Endometrium (tissue), 2 donors: Measurements from ENCODE around the gene SLC6A1.
"Not testable (repeated sequence)": the region's sequence is repeated elsewhere in the genome, so short reads cannot be mapped to it uniquely, and the experiment has no call there.

Experiments
- FAIRE-seq: peaks from 2 replicates; lab custom pipeline; 2012; peaks lifted over from hg19 to GRCh38; lab: Jason Lieb, UNC
- donor health status: control.
- donor health status: control.

The SLC6A1 gene

DNA sequence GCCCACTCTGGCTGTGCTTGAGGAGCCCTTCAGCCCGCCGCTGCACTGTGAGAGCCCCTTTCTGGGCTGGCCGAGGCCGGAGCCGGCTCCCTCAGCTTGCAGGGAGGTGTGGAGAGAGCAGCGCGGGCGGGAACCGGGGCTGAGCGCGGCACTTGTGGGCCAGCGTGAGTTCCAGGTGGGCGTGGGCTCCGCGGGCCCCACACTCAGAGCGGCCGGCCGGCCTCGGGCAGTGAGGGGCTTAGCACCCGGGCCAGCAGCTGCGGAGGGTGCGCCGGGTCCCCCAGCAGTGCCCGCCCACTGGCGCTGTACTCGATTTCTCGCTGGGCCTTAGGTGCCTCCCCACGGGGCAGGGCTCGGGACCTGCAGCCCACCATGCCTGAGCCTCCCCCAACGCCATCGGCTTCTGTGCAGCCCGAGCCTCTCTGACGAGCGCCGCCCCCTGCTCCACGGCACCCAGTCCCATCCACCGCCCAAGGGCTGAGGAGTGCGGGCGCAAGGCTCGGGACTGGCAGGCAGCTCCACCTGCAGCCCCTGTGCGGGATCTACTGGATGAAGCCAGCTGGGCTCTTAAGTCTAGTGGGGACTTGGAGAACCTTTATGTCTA lies 68.8 kb downstream of the SLC6A1 start:
- FAIRE-seq, result not testable (repeated sequence)

DNA sequence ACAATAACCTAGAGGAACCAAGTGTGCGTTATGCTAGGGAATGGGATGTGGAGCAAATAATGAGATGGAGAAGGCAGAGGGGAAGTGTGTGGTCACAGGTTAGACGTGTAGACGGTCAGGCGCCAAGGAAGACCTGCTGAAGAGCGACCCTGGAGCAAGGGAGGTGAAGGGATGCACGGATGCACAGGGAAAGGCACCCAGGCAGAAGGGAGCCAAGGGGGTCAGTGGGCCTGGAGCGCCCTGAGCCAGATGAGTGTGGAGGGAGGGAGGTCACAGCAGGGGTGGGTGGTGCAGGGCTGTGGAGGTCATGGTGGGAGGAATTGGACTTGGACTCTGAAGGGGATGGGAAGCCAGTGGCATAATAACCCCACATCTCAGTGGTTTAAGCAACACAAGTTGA lies 70.2 kb downstream of the SLC6A1 start:
- no peak for FAIRE-seq

DNA sequence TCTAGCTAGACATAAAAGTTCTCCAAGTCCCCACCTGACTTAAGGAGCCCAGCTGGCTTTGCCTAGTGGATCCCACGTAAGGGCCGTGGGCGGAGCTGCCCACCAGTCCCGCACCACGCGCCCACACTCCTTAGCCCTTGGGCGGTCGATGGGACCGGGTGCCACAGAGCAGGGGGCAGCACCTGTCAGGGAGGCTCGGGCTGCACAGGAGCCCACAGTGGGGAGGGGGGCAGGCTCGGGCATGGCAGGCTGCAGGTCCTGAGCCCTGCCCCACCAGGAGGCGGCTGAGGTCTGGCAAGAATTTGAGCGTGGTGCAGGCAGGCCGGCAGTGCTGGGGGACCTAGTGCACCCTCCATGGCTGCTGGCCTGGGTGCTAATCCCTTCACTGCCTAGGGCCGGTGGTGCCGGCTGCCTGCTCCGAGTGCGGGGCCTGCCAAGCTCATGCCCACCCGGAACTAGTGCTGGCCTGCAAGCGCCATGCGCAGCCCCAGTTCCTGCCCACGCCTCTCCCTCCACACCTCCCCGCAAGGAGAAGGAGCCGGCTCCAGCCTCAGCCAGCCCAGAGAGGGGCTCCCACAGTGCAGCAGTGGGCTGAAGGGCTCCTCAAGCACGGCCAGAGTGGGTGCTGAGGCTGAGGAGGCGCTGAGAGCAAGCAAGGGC lies 78.7 kb downstream of the SLC6A1 start:
- no peak for FAIRE-seq

DNA sequence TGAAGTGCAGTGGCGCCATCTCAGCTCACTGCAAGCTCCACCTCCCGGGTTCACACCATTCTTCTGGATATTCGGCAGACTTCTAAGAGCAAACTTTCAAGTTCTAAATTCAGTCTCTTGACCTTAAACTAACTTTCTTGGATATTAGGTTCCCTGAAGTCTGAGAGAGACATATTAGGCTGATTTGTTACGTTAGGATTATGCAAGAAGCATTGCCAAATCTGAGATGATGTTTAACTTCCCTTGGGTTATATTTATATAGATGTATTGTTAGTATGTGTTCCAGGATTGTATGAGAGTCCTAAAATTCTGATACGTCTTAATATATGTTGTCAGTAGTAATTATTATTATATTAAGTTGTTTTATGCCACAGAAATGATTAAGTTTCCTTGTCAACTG lies 80.1 kb downstream of the SLC6A1 start:
- no peak for FAIRE-seq

DNA sequence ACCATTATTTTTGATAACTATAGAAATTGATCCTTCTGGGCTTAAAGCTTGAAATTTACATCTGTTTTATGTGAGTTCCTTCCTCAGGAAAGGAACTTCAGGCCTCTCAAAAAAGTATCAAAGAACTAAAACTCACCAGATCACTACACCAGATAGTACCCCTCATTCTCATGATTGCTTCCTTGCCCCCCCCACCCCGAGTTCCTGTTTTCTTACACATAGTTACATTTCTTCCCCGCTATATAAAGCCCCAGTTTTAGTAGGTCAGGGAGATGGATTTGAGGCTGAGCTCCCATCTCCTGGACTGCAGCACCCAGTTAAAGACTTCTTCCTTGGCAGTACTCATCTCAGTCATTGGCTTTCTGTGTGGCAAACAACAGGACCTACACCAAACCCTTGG lies 81.5 kb downstream of the SLC6A1 start:
- no peak for FAIRE-seq

DNA sequence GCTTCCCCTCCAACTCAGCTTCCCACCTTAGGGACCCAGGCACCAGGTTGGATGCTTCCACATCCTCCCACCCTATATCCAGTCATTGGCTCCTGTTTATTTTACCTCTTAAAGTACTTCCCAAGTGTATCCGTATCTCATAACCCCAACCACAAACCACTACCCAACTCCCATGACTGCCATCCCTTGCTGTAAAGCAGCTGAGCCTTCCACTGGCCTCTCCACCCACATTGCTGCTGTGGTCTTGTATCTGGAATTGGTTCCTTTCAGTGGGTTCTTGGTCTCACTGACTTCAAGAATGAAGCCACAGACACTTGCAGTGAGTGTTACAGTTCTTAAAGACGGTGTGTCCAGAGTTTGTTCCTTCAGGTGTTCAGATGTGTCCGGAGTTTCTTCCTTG lies 81.9 kb downstream of the SLC6A1 start:
- no peak for FAIRE-seq

DNA sequence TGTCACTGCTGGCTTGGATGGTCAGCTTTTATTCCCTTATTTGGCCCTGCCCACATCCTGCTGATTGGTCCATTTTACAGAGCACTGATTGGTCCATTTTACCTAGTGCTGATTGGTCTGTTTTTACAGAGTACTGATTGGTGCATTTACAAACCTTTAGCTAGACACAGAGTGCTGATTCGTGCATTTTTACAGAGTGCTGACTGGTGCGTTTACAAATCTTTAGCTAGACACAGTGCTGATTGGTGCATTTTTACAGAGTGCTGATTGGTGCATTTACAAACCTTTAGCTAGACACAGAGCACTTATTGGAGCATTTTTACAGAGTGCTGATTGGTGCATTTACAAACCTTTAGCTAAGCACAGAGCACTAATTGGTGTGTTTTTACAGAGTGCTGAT lies 82.6 kb downstream of the SLC6A1 start:
- FAIRE-seq, result not testable (repeated sequence)

DNA sequence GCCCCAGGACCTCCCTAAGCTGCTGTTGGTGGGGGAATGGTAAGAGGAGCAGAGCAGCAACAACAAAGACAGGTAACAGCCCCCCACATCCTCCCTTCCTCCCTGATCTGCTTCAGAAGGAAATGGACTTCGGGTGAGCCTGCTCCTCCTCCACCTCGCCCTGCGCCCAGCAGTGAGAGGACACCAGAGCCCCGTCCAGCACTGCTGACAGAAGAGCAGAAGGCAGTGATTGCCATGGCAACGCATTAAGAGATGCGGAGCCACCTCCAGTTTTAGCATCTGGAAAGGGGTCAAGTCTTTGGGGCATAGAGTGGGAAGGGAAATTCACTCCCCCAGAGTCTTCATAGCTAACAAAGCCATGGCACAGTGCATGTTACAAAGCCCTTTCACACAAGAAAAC lies 84.2 kb downstream of the SLC6A1 start:
- no peak for FAIRE-seq

DNA sequence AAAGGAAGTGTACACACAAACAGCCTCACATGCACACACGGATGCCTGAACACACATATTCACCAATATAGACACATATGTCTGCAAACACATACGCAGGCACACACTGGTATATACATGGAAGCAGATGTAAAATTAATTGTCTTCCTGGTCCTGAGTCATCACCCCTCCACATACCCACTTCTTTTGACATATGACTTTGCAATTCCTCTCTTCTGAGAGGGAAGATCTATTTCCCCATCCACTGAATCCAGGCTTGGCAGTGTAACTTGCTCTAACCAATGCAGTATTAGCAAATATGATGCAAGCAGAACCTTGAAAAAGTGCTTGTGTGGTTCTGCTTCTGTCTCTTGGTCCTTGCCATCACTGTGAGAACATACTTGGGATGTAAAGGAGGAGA lies 84.9 kb downstream of the SLC6A1 start:
- FAIRE-seq, result no peak

DNA sequence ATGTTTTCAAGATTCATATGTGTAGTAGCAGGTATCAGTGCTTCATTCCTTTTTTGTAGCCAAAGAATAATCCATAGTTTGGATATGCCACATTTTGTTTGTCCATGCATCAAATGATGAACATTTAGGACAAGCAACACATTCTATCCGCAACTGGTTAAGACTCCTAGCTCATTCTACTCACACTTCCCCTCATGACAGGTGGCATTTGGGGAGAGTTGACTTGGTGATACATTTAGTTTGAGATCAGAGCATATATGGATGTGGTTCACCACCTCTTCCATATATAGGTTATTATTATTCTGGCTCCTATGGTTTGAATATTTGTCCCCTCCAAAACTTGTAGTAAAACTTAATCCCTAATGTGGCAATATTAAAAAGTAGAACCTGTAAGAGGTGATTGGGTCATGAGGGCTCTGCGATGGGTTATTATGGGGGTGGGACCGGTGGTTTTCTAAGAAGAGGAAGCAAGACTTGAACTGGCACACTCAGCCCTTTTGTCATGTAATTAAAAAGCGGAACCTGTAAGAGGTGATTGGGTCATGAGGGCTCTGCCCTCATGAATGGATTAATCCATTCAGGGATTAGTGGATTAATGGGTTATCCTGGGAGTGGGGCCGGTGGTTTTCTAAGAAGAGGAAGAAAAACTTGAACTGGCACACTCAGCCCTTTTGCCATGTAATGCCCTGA lies 86.4 kb downstream of the SLC6A1 start:
- no peak for FAIRE-seq

DNA sequence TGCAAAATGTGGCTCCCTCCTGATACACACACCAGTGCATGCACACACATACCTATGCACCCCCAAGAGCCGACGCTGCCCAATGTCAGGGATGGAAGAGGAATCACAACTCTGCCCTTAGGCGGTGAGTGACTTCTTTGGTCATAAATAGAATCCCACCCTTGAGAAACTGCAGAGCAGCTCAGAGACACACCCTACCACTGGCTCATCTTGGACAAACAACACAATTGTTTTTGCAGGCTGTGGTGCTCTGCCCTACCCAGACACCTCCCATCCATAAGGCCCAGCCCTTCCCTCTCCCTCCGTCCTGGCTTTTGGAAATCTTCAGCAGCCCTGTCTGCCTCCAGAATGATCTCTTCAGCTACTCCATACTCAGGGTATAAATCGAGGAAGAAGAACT lies 87.9 kb downstream of the SLC6A1 start:
- no peak for FAIRE-seq

DNA sequence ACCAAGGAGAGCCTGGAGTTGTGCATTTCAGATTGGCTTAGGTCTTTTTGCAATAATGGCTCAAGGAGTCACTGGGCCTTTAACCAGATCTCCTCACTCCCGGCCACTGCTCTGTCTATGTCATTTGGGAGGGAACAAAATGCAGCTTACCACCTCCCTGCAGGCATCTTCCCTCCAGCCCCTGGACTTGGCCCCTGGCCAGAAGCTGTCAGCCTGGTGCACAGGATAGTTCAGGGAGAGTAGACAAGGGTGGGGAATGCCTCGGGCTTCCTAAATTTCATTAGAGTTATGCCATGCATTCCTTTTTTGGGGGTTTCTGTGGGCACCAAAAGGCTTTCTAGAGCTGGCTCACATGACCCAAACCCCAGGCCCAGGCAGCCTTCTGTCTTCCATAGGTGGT lies 91.5 kb downstream of the SLC6A1 start:
- no peak for FAIRE-seq

DNA sequence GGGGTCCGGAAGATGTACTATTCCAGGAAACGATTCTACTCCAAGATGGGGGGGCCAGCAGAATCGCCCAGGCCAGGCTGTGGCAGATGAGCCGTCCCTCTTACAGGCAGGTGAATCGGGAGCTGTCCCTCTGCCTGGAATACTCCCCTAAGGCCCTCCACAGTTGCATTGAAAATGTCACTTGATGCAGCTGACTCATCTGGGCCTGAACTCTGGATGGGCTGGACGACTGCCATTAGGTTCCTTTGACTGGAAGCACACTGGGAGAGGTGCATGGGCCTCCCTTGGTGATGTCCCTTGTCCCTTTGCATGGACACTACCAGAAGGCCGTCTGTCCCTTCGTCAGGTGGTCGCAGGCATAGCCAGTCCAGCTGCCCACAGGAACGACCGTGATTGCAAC lies 92.1 kb downstream of the SLC6A1 start:
- FAIRE-seq, result no peak

DNA sequence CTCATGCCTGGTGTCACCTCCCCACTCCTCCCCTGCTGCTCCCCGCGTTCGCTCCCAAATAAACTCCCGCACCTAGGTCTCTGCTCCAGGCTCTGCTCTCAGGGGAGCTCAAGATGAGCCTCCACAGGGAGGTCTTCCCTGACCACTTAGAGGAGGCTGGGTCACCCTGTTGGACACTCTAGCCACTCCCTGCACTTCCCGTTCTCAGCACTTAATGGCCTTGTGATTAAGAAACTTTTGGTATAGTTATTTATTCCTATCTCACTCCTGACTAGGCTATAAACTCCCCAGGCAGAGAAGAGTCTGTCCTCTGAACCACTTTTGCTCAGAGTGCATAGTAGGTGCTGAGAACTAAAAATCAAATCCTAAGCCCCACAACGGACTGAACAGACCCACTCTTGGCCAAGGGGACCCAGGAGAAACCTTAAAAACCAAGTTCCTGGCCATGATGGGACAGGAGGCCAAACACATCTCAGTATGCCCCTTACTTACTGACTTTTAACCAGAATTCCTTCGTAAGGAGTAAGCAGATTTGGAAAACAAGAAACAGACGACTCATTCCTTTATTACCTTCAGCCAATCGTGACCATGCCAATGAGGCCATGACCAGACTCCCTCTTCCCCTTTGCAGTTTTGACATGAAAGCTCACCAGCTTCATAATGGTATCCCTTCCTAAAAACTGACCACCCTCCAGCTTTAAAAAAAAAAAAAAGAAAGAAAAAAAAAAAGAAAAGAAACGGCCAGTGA lies 92.7 kb downstream of the SLC6A1 start:
- no peak for FAIRE-seq

DNA sequence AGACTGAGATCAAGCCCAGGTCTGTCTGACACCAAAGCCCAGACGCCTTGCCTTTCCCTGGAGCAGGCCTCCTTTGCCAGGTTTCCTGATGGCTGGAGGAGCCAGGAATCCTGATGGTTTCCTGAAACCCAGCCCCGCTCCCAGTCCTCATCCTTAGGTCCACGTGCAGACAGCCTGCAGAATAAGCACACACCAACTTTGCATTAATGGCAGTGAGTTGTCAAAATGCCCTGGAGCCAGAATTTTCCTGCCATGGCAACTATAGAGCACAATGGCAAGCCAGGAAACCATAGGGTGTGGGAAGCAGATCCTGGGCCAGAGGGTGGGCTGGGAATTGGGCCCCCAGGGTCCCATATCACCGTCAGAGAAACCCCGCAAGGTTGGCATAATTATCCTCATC lies 94.3 kb downstream of the SLC6A1 start:
- no peak for FAIRE-seq

DNA sequence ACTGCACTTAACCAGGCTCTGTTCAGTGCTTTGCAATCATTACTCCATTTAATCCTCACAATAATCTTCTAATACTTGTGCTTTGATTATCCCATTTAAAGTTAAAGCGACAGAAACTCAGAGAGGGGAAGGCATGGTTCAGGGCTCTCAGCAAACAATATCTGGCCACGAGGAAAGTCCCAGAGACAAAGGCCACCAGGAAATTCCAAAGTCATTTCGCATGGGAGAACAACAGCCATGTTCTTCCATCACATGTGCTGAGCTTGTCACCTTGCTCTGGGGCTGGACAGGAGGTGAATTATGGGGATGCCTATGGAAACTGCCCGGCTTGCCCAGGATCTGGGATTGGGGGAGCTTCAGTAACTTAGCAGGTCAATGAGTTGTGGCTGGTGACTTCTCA lies 95.5 kb downstream of the SLC6A1 start:
- FAIRE-seq, result no peak

DNA sequence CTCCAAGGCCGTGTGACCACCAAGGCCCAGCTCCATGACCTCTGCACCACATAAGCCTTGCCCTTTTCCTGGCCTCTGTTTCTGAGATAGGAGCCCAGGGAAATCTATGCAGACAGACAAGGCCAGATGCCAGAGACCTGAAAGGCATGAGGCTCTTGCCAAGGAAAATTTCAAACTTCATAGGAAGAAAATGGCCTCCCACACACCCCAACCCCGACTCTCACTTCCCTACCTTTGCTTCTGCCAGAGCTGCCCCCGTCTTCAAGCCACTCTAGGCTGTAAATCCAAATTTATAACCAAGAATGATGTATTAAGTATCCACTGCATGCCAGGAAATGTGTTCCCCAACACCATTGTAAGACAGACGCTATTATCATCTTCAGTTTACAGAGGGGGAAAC lies 96.3 kb downstream of the SLC6A1 start:
- no peak for FAIRE-seq
